Vagina (tissue), 2 donors: ENCODE measurements around the gene RILPL1.
A peak's percentile ranks its signal among the peaks of the same experiment; 100 is the strongest.

Experiments
- CTCF ChIP-seq, 3 experiments: fragments of 450-650 bp in 2 of 3; fragments of 200-600 bp in 1 of 3; sonication (generic) in 1 of 3; IDR thresholded peaks; one replicate each; pipeline ENCODE4 v1.5.1; 2017 to 2019; ENCODE audit warnings: antibody characterized with exemption in 3 of 3, mild to moderate bottlenecking in 2 of 3, moderate library complexity in 2 of 3
- POLR2A ChIP-seq, 2 donors: fragments of 450-650 bp; IDR thresholded peaks; one replicate each; pipeline ENCODE4 v1.6.1; 2017; ENCODE audit warnings: antibody characterized with exemption in 2 of 2, mild to moderate bottlenecking in 2 of 2, moderate library complexity in 2 of 2
- POLR2AphosphoS5 ChIP-seq, 2 donors: sonication (generic); formaldehyde crosslinking; IDR thresholded peaks; one replicate each; pipeline ENCODE4 v1.9.0; 2017; ENCODE audit warnings: antibody characterized with exemption in 2 of 2, mild to moderate bottlenecking in 2 of 2, low read depth in 1 of 2; ENCODE audit not compliant: insufficient read depth in 1 of 2

GRCh38 chr12:123457980-123458779 is 75.3 kb downstream of the RILPL1 start, which contains the start of gene SNRNP35:
- TF ChIP-seq CTCF (IDR thresholded peaks at IDR 0.05) = no peak
- peak in 1 of 2 donors; percentile 11 for TF ChIP-seq POLR2A (IDR thresholded peaks at IDR 0.05)
- peak; percentile 51 to 88 for TF ChIP-seq POLR2AphosphoS5 (IDR thresholded peaks at IDR 0.05; ENCODE audit: insufficient read depth in 1 of 2, low read depth in 1 of 2)
